ENCODE measurements around the gene IMPG2.

The IMPG2 gene

GRCh38 chr3:101273608-101274007, 46.8 kb downstream of the IMPG2 start:
- Histone ChIP-seq H4K20me1 (ENCODE audit: insufficient read depth, low read length) (no peaks in the 10 kb centered on the region), H3K36me3 (replicated peaks; ENCODE audit: insufficient read depth, low read length) (no peaks in the 10 kb centered on the region), H3K9ac (ENCODE audit: low read length) (no peak overlapping the region), H2AFZ (ENCODE audit: low read length) (no peak overlapping the region), H3K4me1 (ENCODE audit: low read length) (no peaks in the 10 kb centered on the region), H3F3A (ENCODE audit: insufficient read depth, low read length) (no peaks in the 10 kb centered on the region), H3K79me2 (ENCODE audit: low read length) (no peaks in the 10 kb centered on the region), H3K27ac (ENCODE audit: low read length) (no peak overlapping the region), H3K4me2 (ENCODE audit: low read depth, low read length) (no peak overlapping the region), H3K27me3 (replicated peaks; ENCODE audit: insufficient read depth, low read length) (no peaks in the 10 kb centered on the region), H3K9me3 (replicated peaks; ENCODE audit: insufficient read depth, low read length) (no peaks in the 10 kb centered on the region), H3K9me2 (replicated peaks; ENCODE audit: insufficient read depth, low read length) (no peaks in the 10 kb centered on the region), H3K4me3 (ENCODE audit: low read length) (no peak overlapping the region)
- TF ChIP-seq CTCF (IDR thresholded peaks at IDR 0.05; ENCODE audit: low read length) = no peak
- TF ChIP-seq EZH2phosphoT487 (IDR thresholded peaks at IDR 0.05; ENCODE audit: low read length) = no peak
- TF ChIP-seq EZH2 (optimal IDR thresholded peaks at IDR 0.05; ENCODE audit: low read depth, low read length) = no peak
- DNase-seq = no peak

GRCh38 chr3:101273156-101273555, 47.2 kb downstream of the IMPG2 start:
- H3K27ac ChIP-seq (ENCODE audit: low read length) = no peak overlapping the region
- H3K4me3 ChIP-seq (ENCODE audit: low read length) = no peak overlapping the region
- H3K27me3 ChIP-seq (replicated peaks; ENCODE audit: insufficient read depth, low read length) = no peaks in the 10 kb centered on the region
- no peaks in the 10 kb centered on the region for H3K4me1 ChIP-seq (ENCODE audit: low read length)
- H3K79me2 ChIP-seq (ENCODE audit: low read length) = no peaks in the 10 kb centered on the region
- H3K36me3 ChIP-seq (replicated peaks; ENCODE audit: insufficient read depth, low read length) = no peaks in the 10 kb centered on the region
- DNase-seq = no peak
- no peaks in the 10 kb centered on the region for H3K9me3 ChIP-seq (replicated peaks; ENCODE audit: insufficient read depth, low read length)
- H3K9ac ChIP-seq (ENCODE audit: low read length) = no peak overlapping the region
- H3K9me2 ChIP-seq (replicated peaks; ENCODE audit: insufficient read depth, low read length) = no peaks in the 10 kb centered on the region
- H4K20me1 ChIP-seq (ENCODE audit: insufficient read depth, low read length) = no peaks in the 10 kb centered on the region
- no peak overlapping the region for H2AFZ ChIP-seq (ENCODE audit: low read length)
- no peak overlapping the region for H3K4me2 ChIP-seq (ENCODE audit: low read depth, low read length)
- no peak for TF ChIP-seq CTCF (IDR thresholded peaks at IDR 0.05; ENCODE audit: low read length)
- no peak for TF ChIP-seq EZH2phosphoT487 (IDR thresholded peaks at IDR 0.05; ENCODE audit: low read length)
- TF ChIP-seq EZH2 (optimal IDR thresholded peaks at IDR 0.05; ENCODE audit: low read depth, low read length) = no peak
- H3F3A ChIP-seq (ENCODE audit: insufficient read depth, low read length) = no peaks in the 10 kb centered on the region

- Histone ChIP-seq H2AFZ (ENCODE audit: low read length) (no peak overlapping the region), H4K20me1 (ENCODE audit: insufficient read depth, low read length) (no peaks in the 10 kb centered on the region), H3K9me2 (replicated peaks; ENCODE audit: insufficient read depth, low read length) (no peaks in the 10 kb centered on the region), H3K79me2 (ENCODE audit: low read length) (no peaks in the 10 kb centered on the region), H3K4me2 (ENCODE audit: low read depth, low read length) (no peak overlapping the region), H3K4me3 (ENCODE audit: low read length) (no peak overlapping the region), H3F3A (ENCODE audit: insufficient read depth, low read length) (no peaks in the 10 kb centered on the region), H3K36me3 (replicated peaks; ENCODE audit: insufficient read depth, low read length) (no peaks in the 10 kb centered on the region), H3K27ac (ENCODE audit: low read length) (no peak overlapping the region), H3K4me1 (ENCODE audit: low read length) (no peaks in the 10 kb centered on the region), H3K9me3 (replicated peaks; ENCODE audit: insufficient read depth, low read length) (no peaks in the 10 kb centered on the region), H3K9ac (ENCODE audit: low read length) (no peak overlapping the region), H3K27me3 (replicated peaks; ENCODE audit: insufficient read depth, low read length) (no peaks in the 10 kb centered on the region)
- TF ChIP-seq EZH2phosphoT487 (IDR thresholded peaks at IDR 0.05; ENCODE audit: low read length) = no peak
- TF ChIP-seq CTCF (IDR thresholded peaks at IDR 0.05; ENCODE audit: low read length) = no peak
- no peak for TF ChIP-seq EZH2 (optimal IDR thresholded peaks at IDR 0.05; ENCODE audit: low read depth, low read length)
- DNase-seq = no peak
Observed at GRCh38 chr3:101271728-101272127, 48.6 kb downstream of the IMPG2 start.
